Stimulated activated CD8-positive, alpha-beta memory T cell treated with anti-CD3 and anti-CD28 coated beads, Interleukin-15, amount 100 ng/mL, for 24 hours (primary cell): Measurements from ENCODE around the gene TM9SF2.
A peak's percentile ranks its signal among the peaks of the same experiment; 100 is the strongest.

Experiments
- DNase-seq: peaks from one replicate; pipeline ENCODE4 v3.0.0-alpha.2; 2020; ENCODE audit warnings: low read depth

Gene TM9SF2

DNA sequence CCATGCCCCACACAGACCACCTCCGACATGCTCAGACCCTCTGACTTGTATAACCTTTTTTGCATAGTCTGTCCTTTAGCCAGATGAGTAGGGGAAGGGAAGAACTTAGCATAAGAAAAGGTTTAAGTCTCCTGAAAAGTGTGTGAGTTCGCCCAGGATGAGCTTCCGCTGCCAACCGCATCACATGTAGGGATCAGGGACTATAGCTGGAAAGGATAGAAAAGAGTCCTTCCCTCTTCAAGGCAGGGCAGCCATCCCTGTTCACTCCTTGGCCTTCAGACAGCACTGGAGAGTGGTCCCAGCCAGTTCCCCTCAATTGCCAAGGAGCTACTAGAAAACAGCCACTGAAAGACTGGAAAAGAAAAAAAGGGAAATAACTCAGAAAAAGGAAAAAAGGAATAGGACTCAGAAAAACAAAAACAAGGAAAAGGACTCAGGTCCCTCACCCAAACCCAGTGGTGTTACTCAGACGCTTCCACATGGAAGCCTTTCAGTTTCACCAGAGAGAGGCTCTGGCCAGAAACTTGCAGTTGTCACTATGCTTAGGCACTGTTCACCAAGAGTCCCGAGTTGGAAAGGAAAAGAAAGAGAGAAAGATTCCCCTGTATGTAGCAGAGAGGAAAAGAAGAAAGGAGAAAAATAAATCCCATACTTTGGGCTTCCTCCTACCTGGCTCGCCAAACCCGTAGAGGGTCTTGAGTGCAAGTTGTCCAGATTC, 5.6 kb upstream of the TM9SF2 start:
- DNase-seq, result no peak

GRCh38 chr13:99496184-99497142, 4.8 kb upstream of the TM9SF2 start:
- peak; percentile 10 for DNase-seq

DNA sequence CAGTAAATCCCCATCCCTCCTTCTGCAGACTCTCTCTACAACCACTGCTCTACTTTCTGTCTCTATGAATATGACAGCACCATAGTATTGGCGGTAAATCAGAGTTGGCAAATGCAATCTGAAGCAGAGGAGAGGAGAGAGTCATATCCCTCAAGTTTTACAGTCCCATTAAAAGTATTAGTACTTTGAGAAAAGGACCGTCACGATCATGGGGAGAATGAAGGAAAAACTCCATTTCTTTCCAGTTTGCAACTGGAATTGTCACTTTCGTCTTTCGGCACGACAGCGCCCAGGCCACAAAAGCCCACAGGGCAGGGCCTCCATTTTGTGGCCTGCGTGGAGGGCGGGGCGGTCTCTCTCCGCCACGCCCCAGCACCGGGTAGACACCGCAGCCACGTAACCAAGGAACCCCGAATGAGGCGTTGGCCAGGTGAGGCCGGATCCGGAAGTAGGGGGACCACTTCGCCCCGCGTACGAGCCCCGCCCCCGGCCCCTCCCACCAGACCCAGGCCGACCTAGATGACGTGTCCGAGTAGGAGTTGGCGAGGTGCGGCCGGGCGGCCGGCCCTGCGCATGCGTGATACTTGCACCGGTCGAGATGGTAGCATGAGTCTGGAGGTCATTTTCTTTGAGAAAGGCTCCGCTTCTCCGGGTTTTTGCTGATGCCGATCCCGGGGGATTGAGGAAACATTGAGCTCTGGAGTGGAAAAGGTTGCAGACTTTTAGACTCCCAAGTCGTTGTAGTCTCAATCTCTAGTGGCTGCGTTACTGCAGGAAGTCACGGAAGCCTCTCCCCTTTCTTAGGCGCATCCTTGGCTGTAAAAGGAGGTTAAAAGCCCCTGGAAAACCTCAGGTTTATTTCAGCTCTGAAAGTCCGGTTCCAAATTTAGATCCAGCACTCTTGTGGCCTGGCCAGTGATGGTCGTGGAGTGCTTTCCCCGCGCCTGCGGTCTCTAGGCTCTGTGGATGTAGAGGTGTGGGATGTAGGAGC, 2.8 kb upstream of the TM9SF2 start:
- DNase-seq, result peak; percentile 88

DNA sequence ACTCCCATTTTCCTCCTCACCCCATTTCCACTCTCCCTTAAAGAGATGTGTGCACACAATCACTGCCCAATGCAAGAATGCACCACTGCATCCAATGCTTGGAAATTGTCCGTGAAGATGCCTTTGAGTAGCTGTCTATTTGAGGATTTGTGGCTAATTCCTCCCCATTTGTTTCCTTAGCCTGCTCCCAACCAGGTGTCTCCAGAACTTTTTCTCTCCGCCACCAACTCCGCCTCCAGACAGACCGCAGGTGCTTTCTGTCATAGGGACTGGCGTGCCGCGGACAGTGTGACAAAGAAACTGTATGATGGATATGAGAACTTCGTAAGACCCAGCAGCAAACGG, 461 bp upstream of the TM9SF2 start:
- DNase-seq, result no peak

- no peak for DNase-seq
These were observed 603 bp downstream of the TM9SF2 start for GRCh38 chr13:99501848-99502301.

- no peak for DNase-seq
These were observed 4.6 kb downstream of the TM9SF2 start for GRCh38 chr13:99505814-99506269.

- DNase-seq, result no peak
These were observed 5.4 kb downstream of the TM9SF2 start for GRCh38 chr13:99506634-99507033.

GRCh38 chr13:99507054-99507453, 5.8 kb downstream of the TM9SF2 start:
- DNase-seq, result no peak

- no peak for DNase-seq
These were observed 6.3 kb downstream of the TM9SF2 start for GRCh38 chr13:99507551-99507950.

GRCh38 chr13:99507986-99508385, 6.7 kb downstream of the TM9SF2 start:
- DNase-seq, result no peak

GRCh38 chr13:99509479-99509878, 8.2 kb downstream of the TM9SF2 start:
- DNase-seq, result no peak

DNA sequence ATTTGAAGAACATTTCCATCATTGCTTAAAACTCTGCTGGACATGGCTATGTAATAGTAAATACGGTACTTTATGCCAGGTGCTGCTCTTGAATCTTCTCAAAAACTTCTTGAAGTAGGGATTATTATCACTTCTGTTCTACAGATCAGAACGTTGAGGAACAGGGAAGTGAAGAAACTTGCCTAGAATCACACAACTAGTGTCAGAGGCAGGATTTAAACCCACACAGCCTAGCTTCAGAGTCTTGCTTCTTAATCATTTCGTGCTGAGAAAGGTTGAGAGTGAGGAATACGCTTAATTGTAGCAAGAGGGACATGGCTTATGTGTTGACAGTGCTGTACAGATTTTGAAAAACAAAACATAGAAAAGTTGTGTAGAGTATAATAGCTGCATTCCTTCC, 13.5 kb downstream of the TM9SF2 start:
- DNase-seq, result no peak

DNA sequence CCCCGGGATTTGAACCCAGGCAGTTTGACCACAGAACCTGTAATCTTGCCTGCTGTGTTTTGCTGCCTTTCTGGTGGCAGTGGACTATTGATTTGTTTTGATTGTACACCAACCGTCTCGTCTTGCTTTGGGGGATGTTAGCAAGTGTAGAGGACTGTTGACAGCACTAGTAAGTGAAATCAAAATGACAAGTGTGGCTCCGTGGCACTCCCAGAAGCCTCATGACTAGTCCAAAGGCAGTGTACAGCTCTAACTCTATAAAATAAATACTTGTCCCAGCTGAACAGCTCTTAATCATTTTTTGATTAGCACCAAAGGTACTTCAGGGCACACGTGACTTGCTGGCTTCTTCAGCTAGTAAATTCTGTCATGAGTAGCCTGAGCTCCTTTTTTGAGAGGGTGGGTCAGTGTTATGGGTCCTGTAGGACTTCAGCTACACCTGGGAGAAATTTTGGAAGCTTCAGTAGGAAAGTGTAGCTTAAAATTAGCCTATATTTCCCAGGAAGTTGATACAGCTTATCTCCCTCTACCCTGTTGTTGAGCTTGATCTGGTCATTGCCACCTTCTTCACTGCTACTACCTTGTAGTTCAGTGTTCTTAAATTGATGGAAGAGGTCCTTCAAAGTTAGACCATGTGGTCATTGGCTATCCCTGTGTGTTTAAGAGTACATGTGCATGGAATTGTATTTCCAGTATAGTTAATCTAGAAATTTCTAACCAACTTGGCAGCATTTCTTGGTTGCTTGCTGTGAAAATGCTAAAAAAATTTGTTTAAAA, 15.1 kb downstream of the TM9SF2 start:
- no peak for DNase-seq

DNA sequence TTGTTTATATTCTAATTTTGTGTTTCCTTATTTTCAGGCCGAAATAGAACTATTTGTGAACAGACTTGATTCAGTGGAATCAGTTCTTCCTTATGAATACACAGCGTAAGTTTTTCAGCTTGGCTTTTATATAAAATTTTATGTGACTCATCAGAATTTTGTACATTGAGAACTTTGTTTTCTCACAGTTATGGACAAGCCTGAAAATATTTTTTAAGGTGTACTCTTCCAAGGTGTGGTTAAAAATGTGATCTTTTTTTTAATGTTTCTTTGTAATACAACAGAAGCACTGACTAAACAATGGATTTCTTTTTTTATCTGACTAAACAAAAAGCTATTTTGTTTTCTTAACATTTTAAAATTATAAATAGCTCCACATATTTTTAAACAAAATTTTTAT, 16.3 kb downstream of the TM9SF2 start:
- no peak for DNase-seq

- DNase-seq, result no peak
These were observed 16.7 kb downstream of the TM9SF2 start for GRCh38 chr13:99517984-99518383.

- DNase-seq, result no peak
These were observed 21.0 kb downstream of the TM9SF2 start for GRCh38 chr13:99522298-99522697.

- no peak for DNase-seq
These were observed 22.6 kb downstream of the TM9SF2 start for GRCh38 chr13:99523838-99524237.

- no peak for DNase-seq
These were observed 24.7 kb downstream of the TM9SF2 start for GRCh38 chr13:99525967-99526366.

DNA sequence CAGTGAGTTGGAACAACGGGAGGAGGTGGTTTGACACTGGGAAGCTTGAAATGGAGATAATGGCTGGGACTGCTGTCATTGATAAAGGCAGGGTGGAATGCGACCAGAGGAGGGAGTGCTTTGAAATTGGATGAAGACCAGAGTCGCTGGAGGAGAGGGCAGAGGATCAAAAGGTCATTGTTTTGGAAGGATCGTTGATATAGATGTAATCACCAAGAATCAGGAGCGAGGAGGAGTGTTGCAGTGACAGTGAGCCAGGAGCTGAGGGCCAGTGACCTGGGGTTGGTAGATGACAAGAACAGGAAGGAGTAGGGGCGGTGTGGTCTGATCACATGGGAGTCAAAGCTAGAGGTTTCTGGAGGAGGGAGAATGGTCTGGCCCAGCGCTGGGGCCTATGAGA, 25.3 kb downstream of the TM9SF2 start:
- DNase-seq, result no peak

DNA sequence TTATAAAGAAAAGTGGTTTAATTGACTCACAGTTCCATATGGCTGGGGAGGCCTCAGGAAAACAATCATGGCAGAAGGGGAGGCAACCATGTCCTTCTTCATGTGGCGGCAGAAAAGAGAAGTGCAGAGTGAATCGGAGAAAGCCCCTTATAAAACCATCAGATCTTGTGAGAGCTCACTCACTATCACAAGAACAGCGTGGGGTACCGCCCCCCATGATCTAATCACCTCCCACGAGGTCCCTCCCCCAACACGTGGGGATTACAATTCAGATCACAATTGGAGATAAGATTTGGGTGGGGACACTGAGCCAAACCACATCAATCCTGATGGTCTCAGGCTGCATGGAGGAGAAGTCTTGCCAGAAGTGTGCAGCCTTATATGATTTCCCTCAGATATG, 26.0 kb downstream of the TM9SF2 start:
- no peak for DNase-seq

DNA sequence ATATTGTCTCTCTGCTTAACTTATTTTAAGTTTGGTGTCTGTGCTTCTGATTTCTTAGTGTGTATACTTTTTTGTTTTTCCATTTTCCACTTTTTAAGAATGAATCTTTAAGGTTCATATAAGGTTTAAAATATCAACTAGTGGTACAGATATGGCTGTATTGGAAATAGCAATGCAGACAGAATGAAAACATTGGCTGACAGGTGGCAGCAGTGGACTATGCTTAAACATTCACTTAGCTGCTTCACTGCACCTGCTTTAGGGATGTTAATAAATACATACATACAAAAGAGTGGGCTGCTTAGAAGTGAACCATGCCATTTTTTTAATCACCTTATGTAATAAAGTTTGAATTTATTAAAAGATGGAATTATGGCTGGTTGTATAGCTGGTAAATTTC, 27.3 kb downstream of the TM9SF2 start:
- DNase-seq, result no peak
